NCI-H524 (cell line): Measurements from ENCODE around the gene NSUN4.
"Not testable (repeated sequence)": the region's sequence is repeated elsewhere in the genome, so short reads cannot be mapped to it uniquely, and the experiment has no call there.

Experiments used
- DNase-seq, 2 experiments: peaks; one replicate each; lab custom pipeline; 2025; lab: John Stamatoyannopoulos, UW

NSUN4 gene

DNA sequence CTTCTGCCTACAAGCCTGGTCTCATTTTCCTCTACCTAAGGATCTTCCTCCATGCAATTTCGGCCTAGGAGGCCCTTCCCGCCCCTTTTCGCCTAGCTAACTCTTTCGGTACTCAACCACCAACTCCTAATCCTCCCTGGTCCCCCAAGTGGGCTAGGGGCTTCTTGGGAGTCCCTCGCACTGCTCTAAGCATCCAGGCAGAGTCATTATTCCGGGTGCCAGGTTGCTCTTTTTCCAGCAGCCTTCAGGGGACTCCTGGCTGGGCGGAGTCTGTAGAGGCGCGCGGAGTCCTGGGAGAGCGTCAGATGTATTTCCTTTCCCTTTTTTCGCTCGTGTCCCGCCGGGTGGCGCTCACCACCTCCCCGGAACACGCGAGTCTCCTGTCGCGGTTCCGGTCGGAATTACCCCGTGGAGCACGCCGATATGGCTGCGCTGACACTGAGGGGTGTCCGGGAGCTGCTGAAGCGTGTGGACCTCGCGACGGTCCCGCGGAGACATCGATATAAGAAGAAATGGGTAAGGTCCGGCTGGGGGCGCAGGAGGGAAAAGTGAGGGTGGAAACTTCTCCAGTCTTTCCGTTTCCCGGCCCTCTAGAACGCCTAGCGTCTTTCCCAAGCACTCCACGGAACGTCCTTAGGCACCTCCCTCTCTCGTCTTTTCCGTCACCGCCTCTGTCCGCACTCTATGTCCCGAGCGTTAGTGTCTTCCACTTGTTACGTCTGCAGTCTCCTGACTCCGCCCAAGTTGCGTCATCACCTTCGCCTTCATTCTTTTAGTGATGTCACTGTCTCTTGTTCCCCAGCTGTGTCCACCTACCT, at the start of gene NSUN4:
Gene NSUN4, plus strand, starts transcription at position 404 of the 818 bp plus-strand sequence. Its CDS starts 20 bp downstream, at position 424.
- DNase-seq = peak; percentile 84 to 93

DNA sequence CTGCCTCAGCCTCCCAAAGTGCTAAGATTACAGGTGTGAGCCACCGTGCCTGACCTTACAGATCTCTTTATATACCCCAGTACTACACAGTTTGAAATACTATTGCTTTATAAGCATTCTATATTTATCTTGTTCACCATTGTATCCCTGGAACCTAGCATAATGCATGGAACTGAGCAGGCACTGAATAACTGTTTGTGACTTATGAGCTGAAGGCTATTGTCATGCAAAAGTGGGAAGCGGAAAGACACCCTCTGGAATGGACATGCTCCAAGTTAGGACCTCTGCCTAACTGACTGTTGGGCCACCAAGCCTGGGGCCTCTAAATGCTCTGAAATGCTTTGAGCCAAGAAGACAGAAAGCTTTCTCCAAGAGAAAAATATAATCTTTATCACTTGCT, 45.3 kb upstream of the NSUN4 start:
- no peak for DNase-seq

DNA sequence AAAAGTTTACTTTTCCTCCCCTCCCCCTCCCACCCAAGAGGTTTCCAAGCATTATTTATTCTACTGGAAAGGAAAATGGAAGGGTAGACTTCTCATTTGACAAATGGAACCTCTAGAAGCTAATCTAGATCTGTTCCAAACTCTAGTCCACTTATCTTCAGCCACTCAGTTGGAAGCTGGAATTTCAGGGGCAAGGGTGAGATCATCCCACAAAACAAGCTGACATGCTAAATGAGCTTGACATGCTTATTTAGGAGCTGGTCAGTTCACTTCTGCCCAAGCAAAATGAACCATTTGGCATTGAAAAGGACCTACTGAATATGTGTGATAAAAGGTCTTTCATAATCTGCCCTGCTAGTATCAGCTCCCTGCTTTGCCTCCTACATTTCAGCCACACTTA, 42.2 kb upstream of the NSUN4 start:
- no peak for DNase-seq

DNA sequence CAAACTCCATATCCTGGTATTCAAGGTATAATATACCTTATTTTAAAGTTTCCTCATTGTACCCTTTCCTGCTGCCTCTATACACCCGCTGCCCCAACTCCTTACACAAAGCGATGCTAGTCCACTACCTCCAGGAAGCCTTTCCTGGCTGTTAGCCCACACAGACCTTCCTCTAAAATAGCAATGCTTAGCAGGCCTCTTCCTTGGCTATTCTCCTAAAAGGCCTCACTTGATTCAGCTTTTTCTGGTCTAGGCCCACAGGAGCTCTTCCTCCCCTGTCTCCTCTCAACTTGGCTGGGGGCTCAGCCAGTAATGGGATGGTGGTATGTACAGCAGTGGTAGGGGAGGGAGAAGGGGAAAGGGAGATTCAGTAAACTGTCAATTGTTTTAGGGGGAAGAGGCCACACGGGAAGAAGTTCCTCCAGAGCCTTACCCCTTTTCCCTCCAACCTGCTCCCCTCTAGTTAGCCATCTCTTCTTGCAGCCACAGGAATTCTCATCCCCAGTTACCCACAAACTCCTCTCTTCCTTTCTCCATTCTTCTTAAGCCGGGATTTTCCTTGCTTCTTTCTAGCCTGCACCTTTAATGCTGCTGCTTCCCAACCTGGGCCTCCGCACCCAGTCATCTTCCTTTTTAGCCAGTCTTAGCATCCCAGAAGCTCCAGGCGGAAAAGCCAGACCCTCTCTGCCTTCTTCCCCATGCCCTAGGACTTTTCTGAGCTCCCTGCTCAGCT, 39.8 kb upstream of the NSUN4 start:
- DNase-seq = no peak

DNA sequence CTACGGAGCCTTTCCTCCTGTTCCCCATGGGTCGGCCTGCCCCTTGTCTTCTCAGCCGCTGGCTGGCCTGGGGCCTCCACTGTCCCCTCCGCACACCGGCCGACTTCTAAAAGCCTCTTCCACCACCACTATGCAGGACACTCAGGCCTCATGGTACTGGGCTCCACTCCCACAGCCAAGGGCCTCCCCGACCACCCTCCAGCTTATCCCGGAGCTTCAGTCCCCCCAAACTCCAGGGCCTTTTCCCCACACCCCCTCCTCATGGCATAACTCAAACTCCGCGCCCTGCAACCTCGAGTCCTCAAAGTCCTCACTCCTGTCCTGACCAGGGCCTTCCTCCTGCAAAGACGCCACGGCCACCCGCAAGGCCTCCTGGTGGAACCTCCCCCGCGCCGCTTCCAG, 39.2 kb upstream of the NSUN4 start:
- DNase-seq = no peak

DNA sequence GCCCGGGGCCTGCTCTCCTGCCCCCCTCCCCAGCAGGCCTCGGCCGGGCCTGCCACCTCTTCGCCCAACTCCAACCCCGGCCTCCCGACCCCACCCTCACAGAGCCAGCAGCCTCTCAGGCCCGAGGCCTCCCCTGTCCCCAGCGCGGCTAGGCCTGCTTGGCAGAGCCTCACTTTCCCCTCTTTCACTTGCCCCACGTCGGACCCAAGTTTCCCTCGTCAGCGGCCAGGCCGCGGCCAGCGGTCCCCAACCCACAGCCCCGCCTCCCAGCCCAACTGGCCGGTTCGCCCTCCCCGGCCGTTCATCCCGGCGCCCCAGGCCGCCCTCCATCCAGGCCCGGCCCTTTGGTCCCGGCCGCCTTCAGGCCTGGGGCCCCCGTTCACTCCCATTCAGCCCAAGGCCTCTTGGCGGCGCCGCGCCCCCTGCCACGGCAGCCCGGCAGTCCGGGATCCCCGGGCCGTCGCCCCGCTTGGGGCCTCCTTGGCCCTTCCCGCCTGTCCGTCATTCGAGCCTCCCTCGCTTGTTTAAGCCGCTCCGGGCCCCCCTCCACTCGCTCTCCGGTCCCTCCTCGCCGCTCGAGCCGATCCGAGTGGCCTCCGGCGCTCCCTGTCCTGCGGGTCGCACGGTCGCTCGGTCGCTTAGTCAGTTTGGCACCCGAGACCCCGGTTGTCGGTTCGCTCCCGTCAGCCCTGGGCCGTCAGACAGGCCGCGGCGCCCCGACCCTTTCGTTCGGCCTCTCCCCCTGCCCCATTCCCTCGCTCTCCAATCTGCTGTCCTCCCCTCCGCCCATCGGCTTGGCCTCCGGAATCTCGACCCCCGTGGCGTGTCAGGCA, 38.6 kb upstream of the NSUN4 start:
- DNase-seq = peak; percentile 27 to 40

DNA sequence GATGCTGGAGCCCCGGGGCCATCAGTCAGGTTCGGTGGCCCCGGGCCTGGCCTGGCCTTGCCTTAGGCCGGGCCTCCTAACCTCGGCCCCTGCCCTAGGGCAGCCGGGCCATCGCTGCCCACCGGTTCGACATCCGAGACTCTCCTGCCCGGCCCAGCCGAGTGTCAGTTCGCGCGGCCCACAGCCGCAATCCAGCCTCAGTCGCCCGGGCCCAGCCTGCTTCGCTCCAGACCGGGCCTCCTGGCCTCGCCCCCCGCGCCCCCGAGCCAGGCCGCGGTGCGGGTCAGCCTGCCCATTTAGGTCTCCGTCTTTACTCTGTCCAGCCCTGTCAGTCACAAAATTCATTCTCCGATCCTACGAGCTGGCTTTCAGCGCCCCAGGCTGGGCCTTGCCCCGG, 38.0 kb upstream of the NSUN4 start:
- DNase-seq = peak in 1 of 2 experiments; percentile 37

DNA sequence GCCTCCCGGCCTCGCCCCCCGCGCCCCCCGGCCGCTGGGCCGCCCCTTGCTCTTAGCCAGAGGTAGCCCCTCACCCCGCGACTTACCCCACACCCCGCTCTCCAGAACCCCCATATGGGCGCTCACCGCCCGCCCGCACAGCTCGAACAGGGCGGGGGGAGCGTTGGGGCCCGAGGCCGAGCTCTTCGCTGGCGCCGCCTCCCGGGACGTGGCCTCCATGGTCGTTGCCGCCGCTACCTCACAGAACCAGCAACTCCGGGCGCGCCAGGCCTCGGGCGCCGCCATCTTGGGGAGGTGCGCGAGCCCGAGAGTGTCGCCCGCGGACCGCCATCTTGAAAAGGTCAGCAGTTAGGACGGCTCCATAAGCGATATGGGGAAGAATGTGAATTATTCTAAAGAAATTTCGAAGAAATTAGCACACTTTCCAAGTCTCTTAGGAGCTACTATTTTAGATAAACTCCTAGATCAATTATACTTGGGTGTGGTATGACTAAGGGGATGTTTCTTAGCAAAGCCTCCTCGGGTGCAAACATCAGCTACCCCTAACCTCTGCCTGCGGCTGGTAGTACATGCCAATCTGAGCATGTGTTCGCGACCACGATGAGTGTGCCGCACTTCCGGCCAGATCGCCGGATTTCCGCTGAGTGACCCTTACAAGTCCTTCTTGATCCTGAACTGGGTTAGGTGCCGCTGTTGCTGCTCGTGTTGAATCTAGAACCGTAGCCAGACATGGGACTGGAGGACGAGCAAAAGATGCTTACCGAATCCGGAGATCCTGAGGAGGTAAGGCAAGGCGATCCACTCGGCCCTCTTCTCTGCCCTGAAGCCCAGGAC, 37.4 kb upstream of the NSUN4 start, which contains the start of the genes LRRC41 and UQCRH:
Gene LRRC41, minus strand, starts transcription at position 579 of the 834 bp plus-strand sequence. Its CDS starts 294 bp downstream, at position 285.
Gene UQCRH, plus strand, starts transcription at position 661 of the 834 bp plus-strand sequence. Its CDS starts 69 bp downstream, at position 730.
- DNase-seq = peak; percentile 88 to 92

DNA sequence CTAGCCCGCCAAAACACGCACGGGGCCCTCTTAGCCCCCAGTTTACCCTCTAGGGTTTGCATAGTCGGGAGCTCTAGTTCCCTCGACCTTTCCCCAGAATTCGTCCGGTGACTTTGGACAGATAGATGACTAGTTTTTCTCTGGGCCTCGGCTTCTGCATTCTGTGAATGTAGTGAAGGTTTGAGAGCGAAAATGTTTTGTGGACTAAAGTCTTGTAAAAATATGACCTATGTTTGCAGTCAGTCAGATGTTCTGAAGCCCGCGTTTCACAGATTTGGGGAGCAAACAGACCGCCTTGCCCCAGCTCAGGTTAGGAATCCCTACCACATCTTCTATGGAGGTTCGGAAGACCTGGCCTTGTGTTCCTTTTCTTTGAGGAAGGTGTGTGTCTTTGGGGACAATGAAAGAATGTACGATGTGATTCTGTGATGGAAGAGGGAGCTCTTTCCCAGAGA, 36.7 kb upstream of the NSUN4 start:
- DNase-seq = no peak

DNA sequence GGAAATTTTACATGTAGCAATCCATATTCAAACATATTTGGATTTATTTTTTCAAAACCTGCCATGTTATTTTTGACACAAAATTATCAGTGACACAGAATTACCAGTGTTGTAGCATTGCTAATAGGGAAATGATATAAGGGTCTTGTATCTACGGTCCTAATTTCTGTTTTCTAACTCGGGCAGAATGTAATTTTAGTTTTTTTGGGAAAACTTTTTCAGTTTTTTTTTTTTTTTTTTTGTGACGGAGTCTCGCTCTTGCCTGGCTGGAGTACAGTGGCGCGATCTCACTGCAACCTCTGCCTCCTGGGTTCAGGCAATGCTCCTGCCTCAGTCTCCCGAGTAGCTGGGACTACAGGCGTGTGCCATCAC, 34.5 kb upstream of the NSUN4 start:
- no peak for DNase-seq

DNA sequence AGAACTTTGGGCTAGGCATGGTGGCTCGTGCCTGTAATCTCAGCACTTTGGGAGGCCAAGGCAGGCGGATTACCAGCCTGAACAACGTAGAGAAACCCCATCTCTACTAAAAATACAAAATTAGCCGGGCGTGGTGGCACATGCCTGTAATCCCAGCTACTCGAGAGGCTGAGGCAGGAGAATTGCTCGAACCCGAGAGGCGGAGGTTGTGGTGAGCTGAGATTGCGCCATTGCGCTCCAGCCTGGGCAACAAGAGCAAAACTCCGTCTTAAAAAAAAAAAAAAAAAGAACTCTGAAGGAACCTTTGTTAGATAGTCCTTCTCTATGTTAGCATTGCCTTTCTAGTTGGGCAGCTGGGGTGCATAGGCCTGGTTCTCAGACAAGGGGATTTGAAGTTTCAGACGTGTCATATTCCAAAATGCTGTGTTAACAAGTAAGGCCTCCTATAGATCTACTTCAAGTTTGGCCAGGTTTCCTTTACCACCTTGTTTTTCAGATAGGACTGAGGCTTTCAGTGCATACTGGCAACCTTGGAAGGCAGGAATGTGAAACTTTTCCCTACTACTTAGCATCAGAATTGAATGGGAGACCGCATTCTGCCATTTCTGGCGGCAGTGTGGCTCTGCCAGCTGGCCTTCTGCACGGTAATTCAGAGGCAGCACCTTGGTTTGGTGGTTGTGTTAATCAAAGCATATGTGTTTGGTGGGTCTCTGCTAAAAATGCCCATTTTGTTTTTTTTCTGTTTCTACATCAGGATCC, 31.0 kb upstream of the NSUN4 start:
- DNase-seq = no peak

DNA sequence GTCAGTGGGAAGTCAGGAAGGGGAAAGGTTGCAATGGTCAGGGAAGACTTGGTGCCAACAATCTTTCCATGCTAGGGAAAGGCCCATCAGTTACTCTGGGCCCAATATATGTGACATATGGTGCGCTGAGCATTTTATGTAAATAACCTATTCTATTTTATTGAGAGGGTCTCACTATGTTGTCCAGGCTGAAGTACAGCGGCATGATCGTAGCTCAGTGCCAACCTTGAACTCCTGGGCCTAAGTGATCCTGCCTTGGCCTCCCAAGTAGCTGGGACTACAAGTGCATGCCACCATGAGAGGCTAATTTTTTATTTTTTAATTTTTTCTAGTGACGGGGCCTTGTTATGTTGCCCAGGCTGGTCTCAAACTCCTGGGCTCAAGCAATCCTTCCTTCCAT, 30.3 kb upstream of the NSUN4 start:
- DNase-seq = no peak

DNA sequence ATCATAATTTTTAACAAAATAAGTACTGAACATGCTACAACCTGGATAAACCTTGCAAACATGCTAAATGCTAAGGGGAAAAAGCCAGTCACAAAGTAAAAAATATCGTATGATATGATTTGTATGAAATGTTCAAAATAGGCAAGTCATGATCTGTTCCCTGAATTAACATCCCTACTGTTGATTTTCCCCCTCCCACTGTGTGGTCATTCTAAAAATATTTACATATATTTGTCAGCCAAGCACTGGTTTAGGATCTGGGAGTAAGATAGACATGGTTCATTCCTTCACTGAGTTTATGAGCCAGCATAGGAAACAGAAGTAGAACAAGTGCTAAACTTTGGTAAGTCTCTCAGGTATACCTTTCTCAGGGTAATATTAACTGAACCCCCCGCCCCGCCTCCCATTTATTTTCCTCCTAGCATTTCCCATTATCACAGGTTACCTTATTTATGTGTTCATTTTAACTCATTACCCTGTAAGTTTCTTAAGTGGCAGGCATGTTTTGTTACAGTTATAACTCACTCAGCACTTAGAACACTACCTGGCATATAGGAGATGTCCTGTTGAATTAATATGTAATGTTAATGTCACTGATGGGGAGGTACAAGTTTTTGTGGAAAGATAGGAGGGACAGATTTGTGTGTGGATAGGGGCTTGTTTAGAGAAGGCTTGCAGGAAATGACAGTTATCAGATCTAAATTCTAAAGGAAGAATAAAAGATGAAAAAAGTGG, 24.8 kb upstream of the NSUN4 start:
- no peak for DNase-seq

DNA sequence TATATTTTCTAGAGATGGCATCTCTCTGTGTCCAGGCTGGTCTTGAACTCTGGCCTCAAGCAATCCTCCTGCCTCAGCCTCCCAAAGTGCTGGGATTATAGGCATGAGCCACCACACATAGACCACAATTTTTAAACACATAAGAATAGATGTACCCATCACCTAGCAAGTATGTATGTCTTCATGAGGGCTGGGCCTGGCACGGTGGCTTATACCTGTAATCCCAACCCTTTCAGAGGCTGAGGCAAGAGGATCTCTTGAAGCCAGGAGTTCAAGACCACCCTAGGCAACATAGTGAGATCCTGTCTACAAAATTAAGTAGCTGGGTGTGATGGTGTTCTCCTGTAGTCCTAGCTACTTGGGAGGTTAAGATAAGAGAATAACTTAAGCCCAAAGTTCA, 23.3 kb upstream of the NSUN4 start:
- DNase-seq = no peak

DNA sequence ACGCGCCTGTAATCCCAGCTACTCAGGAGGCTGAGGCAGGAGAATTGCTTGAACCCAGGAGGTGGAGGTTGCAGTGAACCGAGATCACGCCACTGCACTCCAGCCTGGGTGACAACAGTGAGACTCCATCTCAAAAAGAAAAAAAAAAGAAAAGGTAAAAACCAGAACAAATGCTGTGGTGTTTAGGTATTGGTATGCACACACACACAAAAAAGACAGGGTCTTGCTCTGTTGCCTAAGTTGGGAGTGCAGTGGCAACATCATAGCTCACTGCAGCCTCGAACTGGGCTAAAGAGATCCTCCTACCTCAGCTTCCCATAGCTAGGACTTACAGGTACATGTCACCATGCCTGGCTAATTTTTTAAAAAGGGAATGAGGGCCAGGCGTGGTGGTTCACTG, 21.3 kb upstream of the NSUN4 start:
- not testable (repeated sequence) for DNase-seq

DNA sequence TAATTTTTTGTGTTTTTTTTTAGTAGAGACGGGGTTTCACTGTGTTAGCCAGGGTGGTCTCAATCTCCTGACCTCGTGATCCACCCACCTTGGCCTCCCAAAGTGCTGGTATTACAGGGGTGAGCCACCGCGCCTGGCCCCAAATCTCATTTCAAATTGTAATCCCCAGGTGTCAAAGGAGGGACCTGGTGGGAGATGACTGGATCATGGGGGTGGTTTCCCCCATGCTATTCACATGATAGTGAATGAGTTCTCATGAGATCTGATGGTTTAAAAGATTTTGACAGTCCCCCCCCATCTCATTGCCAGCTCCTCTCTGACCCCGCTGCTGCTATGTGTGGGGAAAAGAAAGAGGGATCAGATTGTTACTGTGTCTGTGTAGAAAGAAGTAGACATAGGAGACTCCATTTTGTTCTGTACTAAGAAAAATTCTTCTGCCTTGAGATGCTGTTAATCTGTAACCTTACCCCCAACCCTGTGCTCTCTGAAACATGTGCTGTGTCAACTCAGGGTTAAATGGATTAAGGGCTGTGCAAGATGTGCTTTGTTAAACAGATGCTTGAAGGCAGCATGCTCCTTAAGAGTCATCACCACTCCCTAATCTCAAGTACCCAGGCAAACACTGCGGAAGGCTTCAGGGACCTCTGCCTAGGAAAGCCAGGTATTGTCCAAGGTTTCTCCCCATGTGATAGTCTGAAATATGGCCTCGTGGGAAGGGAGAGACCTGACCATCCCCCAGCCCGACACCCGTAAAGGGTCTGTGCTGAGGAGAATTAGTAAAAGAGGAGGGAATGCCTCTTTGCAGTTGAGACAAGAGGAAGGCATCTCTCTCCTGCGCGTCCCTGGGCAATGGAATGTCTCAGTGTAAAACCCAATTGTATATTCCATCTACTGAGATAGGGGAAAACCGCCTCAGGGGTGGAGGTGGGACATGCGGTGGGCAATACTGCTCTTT, 20.4 kb upstream of the NSUN4 start:
- DNase-seq = peak; percentile 39 to 64

DNA sequence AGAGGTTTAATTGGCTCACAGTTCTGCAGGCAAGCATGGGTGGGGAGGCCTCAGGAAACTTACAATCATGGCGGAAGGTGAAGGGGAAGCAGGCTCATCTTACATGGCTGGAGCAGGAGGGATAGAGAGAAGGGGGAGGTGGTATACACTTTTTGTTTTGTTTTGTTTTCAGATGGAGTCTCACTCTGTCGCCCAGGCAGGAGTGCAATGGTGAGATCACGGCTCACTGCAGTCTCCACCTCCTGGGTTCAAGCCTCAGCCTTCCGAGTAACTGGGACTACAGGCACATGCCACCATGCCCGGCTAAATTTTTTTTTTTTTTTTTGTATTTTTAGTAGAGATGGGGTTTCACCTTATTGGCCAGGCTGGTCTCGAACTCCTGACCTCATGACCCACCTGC, 18.4 kb upstream of the NSUN4 start:
- not testable (repeated sequence) for DNase-seq

DNA sequence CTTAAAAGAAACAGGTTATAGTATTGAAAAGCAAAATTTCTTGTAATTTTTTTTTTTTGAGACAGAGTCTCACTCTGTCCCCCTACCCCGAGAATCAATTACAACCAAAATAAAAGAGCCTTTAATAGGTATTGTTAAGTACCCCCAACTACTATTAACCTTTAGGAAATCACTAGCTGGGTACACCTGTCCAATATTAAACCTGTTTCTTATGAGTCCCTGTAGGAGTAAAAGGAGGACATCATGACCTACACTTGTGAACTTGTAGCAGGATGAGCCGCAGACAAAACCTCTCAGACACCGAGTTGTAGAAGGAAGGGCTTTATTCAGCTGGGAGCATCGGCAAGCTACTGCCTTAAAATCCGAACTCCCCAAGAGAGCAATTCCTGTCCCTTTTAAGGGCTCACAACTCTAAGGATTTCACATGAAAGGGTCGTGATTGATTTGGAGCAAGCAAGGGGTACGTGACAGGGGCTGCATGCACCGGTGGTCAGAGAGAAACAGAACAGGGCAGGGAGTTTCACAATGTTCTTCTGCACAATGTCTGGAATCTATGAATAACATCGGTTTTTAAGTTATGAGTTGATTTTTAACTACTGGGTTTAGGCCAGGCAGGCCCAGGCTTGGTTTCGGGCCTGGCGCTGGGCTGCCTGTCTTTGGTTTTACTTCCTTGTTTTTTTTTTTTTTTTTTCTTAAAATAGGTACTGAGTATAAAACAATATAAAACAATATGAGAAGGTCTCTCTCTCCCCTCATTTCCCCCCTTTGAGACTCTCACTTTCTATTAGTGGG, 15.1 kb upstream of the NSUN4 start:
- not testable (repeated sequence) for DNase-seq
